Measurements from ENCODE around the gene WDR1. TPM values are rescaled to one million over a fixed set of nuclear protein-coding genes. Genes with fewer than 3 reads are reported as not detected.

The WDR1 gene
- total and polyA plus RNA-seq, 2 donors from 2014 or later, result 176 to 313 TPM

DNA sequence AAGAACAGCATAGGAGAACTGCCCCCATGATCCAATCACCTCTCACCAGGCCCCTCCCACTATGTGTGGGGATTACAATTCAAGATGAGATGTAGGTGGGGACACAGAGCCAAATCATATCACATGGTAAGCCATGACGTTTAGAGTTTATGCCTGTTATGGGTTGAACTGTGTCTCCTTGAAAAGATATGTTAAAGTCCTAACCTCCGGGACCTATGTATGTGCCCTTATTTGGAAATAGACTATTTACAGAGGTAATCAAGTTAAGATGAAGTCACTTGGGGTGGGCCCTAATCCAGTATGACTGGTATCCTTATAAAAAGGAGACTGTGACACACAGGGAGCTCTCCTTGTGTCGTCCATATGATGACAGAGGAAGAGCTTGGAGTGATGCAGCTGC, 70.1 kb downstream of the WDR1 start:
- Histone ChIP-seq H3K27ac (ENCODE audit: low read depth in 2 of 2, low read length in 2 of 2) (peak overlapping the region; percentile 56 to 67), H3K9me3 (ENCODE audit: control insufficient read depth in 2 of 3, insufficient read depth in 1 of 3, low read length in 3 of 3) (peaks cover 0 to 7% (median 0%) of the 10 kb centered on the region in 3 donors), H3K4me3 (ENCODE audit: low read length in 3 of 3) (no peak overlapping the region), H3K36me3 (ENCODE audit: control insufficient read depth in 2 of 3, insufficient read depth in 3 of 3, low read length in 3 of 3) (no peaks in the 10 kb centered on the region), H3K4me1 (ENCODE audit: control insufficient read depth in 2 of 3, insufficient read depth in 2 of 3, low read depth in 1 of 3, low read length in 3 of 3) (peaks cover 0 to 8% (median 4%) of the 10 kb centered on the region in 3 donors), H3K9ac (ENCODE audit: low read length in 3 of 3) (no peak overlapping the region), H3K27me3 (ENCODE audit: control insufficient read depth, insufficient read depth, low read length) (no peaks in the 10 kb centered on the region)
- FAIRE-seq (no peak), DNase-seq (peak in 1 of 5 donors; percentile 6)
- TF ChIP-seq, protein P1, sequence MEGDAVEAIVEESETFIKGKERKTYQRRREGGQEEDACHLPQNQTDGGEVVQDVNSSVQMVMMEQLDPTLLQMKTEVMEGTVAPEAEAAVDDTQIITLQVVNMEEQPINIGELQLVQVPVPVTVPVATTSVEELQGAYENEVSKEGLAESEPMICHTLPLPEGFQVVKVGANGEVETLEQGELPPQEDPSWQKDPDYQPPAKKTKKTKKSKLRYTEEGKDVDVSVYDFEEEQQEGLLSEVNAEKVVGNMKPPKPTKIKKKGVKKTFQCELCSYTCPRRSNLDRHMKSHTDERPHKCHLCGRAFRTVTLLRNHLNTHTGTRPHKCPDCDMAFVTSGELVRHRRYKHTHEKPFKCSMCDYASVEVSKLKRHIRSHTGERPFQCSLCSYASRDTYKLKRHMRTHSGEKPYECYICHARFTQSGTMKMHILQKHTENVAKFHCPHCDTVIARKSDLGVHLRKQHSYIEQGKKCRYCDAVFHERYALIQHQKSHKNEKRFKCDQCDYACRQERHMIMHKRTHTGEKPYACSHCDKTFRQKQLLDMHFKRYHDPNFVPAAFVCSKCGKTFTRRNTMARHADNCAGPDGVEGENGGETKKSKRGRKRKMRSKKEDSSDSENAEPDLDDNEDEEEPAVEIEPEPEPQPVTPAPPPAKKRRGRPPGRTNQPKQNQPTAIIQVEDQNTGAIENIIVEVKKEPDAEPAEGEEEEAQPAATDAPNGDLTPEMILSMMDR (IDR thresholded peaks at IDR 0.05; ENCODE audit: borderline replicate concordance, extremely low read depth, insufficient read depth), result no peak
- intact Hi-C loops (cut with DNase I), result no loop called here

DNA sequence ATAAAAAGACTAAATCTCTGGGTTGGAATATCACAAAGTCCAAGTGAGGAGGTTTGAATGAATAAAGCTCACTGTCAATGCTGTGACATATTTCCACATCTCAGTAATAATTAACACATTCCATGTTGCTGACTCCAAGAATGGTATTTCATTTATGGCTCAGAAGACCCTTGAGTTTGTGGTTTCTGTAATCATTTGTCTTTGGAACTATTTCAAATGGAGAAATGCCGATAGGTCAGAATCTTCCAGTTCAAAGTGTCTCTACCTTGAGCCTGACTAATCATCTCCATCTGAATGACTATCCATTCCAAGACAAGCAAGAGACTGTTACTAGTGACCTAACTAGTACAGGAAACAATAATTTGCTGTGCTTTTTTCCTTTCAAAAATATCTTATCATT, 71.1 kb downstream of the WDR1 start:
- Histone ChIP-seq H3K9ac (ENCODE audit: low read length in 3 of 3) (no peak overlapping the region), H3K4me1 (ENCODE audit: control insufficient read depth in 2 of 3, insufficient read depth in 2 of 3, low read depth in 1 of 3, low read length in 3 of 3) (peaks cover 0 to 4% (median 4%) of the 10 kb centered on the region in 3 donors), H3K4me3 (ENCODE audit: low read length in 3 of 3) (no peak overlapping the region), H3K9me3 (ENCODE audit: control insufficient read depth in 2 of 3, insufficient read depth in 1 of 3, low read length in 3 of 3) (peaks cover 0 to 7% (median 0%) of the 10 kb centered on the region in 3 donors), H3K27ac (ENCODE audit: low read depth in 2 of 2, low read length in 2 of 2) (peak overlapping the region in 1 of 2 donors; percentile 64), H3K27me3 (ENCODE audit: control insufficient read depth, insufficient read depth, low read length) (no peaks in the 10 kb centered on the region), H3K36me3 (ENCODE audit: control insufficient read depth in 2 of 3, insufficient read depth in 3 of 3, low read length in 3 of 3) (no peaks in the 10 kb centered on the region)
- FAIRE-seq, result peak; percentile 90
- DNase-seq, result no peak
- TF ChIP-seq, protein P1 (IDR thresholded peaks at IDR 0.05; ENCODE audit: borderline replicate concordance, extremely low read depth, insufficient read depth), result no peak
- intact Hi-C loops (cut with DNase I), result no loop called here

DNA sequence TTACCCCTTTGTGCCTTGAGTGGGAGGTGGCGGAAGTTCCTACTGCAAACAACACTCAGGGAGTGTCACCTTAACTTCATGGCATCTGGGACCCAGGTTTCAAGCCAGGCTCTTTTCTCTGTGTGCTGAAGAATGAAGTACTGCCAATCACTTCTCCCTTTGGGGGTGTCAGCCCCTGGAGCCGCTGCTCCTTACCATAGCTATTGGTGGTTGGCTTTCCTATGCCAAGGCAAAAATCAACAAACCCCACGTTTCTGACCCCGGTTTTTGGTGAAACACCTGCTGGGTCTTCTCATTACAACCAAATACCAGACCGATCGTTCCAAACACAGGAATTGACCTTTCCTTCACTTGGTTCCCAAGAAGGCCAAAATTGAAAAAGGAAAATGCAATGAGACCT, 75.6 kb downstream of the WDR1 start:
- Histone ChIP-seq H3K9me3 (ENCODE audit: control insufficient read depth in 2 of 3, insufficient read depth in 1 of 3, low read length in 3 of 3) (peaks cover 0 to 7% (median 0%) of the 10 kb centered on the region in 3 donors), H3K4me3 (ENCODE audit: low read length in 3 of 3) (no peak overlapping the region), H3K27ac (ENCODE audit: low read depth in 2 of 2, low read length in 2 of 2) (no peak overlapping the region), H3K36me3 (ENCODE audit: control insufficient read depth in 2 of 3, insufficient read depth in 3 of 3, low read length in 3 of 3) (no peaks in the 10 kb centered on the region), H3K9ac (ENCODE audit: low read length in 3 of 3) (no peak overlapping the region), H3K27me3 (ENCODE audit: control insufficient read depth, insufficient read depth, low read length) (no peaks in the 10 kb centered on the region), H3K4me1 (ENCODE audit: control insufficient read depth in 2 of 3, insufficient read depth in 2 of 3, low read depth in 1 of 3, low read length in 3 of 3) (no peaks in the 10 kb centered on the region)
- FAIRE-seq, result no peak
- peak in 1 of 5 donors; percentile 15 for DNase-seq
- TF ChIP-seq, protein P1 (IDR thresholded peaks at IDR 0.05; ENCODE audit: borderline replicate concordance, extremely low read depth, insufficient read depth), result no peak
- intact Hi-C loops (cut with DNase I), result no loop called here

All from kidney (tissue), 14 donors.